GM18502 (cell line): ENCODE data around the gene JAK2.
"Not testable (repeated sequence)": the region's sequence is repeated elsewhere in the genome, so short reads cannot be mapped to it uniquely, and the experiment has no call there.

ENCODE experiments used
- ATAC-seq: cut with Tn5 transposase; IDR thresholded peaks from one replicate; pipeline ENCODE4 v1.9.1; 2021; ENCODE audit warnings: mild to moderate bottlenecking; ENCODE audit not compliant: unreplicated experiment, poor library complexity

Gene JAK2

DNA sequence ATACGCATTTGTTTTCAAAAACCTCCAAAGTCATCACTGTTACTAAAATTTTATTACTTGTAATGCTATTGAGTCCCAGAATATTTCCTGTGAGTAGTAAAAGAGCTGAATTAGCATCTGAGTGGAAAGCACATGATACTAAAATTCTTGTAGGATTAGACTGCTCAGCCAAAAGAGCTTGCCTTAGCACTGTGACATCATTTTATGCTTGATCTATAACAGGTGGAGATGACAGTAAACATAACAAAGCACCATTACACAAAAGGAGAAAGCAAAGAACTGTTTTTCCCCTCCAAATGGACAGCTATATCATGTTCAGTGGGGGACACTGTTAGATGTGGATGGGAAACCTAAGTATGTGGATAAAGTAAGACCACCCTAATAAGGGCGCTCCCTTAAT, 5.8 kb upstream of the JAK2 start:
- ATAC-seq = no peak

DNA sequence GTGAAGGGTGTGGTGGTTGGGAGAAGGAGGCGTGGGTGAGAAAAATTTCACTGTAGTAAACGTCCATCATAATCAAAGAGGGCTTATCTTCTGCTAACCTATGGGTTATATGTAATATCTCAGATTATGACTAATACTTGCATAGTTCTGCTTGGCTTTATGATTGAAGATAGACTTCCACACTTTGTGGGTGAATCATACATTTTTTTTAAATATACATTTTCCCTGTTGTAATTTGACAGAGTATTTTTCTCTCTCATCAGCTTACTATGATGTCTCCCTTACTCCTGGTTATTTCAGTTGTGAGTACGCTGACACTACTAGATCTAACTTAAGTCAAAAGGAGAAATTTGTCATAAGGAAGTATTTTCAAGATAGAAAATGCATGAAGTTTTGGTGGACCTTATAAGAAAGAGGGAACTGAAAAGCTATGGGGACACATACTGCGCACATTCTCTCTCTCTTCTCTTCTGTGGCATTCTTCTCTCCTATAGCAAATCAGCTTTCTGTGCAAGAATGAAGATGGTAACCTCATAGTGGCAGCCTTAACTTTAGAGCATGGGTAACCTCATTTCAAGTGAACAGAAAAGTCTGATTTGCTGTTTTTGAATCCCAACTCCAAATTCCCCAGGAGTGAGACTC, 4.9 kb upstream of the JAK2 start:
- ATAC-seq = no peak

DNA sequence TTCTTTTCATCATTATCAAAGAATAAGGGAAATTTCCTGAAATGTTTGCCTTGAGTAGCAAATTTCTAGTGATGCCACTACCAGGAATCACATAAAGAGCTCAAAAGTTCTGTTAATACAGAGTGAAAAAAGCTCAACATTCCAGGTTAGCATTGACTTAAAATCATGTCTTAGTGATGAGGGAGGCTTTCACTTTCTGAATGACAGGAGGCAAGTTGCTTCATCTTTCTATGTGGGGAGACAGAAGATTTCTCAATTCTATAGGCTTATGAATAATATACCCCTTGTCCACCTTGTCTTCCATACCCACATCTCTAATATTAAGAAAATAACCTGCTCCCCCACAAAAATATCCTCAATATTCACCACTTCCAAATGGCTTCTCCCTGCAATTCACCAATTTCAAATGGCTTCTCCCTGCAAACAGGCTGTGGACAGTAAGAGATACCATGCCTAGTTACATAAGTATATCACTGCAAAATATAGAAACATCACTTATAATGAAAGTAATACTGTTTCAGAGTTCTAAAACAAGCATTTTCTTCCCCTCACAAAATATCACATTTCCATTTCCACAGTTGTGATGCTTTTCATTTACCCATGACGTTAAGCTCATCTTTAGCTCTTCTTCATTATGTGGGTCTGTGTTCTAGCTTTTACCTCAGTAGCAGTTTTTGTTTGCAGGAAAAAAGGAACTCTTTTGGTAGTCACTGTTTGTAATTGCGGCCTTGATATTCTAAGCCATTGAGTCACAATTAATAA, 2.2 kb upstream of the JAK2 start:
- no peak for ATAC-seq

DNA sequence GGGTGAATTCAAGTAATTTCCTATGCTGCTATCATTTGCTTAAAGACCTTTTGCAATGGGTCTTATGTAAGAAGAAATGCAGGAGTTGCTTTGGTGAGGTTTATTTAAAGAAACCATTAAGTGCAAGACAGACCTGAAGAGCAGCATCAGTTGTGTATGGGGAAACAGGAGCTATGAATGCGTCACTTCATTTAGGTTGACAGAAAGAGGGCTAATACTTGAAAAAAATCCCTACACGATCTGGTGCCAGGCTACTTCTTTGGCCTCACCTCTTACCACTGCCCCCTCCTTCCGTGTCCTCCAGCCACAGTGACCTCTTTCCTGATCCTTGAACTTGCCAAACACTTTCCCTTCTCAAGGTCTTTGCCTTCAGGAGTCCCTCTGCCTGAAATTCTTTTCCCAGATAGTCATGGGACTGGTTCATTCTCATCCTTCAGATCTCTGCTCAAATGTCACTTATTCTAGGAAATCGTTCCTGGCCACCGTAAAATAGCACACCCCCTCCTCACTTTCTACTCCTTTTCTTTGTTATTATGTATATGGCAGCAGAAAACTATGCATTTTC, 1.4 kb upstream of the JAK2 start:
- no peak for ATAC-seq

DNA sequence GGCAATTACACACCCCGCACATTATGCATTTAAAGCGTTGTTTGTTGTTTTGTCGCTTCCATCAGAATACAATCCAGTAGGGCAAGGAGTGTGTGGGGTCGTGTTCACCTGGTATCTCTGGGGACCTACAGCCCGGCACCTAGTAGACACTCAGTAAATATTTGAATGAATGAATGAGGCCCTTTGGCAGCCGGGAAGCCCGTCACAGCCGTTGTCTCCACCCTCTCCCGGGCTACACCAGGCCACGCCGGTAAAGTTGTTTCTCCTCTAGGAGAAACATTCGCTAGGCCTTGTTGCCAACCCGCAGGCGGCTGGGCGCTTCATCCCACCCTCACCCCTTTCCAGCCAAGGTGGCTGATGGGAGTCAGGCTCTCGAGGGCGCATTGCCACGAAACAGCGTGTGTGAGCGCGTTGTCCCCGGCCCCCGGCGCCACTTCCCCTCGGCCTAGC, 876 bp upstream of the JAK2 start:
- peak; percentile 13 for ATAC-seq

DNA sequence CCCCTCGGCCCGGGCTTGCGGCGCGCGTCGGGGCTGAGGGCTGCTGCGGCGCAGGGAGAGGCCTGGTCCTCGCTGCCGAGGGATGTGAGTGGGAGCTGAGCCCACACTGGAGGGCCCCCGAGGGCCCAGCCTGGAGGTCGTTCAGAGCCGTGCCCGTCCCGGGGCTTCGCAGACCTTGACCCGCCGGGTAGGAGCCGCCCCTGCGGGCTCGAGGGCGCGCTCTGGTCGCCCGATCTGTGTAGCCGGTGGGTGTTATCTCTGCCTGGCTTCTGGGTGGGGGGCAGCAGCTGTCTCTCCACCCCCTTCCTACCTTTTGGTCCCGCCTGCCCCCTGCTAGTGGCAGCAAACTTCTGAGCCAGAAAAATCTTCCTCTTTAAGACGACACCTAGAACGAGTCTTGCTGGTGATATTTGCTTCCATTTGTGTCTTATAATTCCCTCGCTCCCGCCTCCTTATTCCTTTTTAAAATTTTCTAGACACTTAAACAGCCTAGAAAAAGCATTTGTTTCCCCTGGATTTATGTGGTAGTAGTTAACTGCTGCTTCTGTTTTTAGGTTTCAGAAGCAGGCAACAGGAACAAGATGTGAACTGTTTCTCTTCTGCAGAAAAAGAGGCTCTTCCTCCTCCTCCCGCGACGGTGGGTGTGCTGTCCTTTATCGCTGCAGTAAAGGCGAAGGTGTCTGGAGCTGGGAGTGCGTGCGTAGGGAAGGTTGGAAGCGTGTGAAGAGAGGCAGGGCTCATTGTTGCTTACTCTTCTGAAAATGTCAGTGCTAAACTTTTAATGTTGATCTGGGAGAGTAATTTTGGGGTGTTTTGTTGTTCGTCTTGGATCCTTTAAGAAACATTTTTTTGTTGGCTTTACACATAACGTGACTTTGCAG, 554 bp downstream of the JAK2 start:
- ATAC-seq = no peak

DNA sequence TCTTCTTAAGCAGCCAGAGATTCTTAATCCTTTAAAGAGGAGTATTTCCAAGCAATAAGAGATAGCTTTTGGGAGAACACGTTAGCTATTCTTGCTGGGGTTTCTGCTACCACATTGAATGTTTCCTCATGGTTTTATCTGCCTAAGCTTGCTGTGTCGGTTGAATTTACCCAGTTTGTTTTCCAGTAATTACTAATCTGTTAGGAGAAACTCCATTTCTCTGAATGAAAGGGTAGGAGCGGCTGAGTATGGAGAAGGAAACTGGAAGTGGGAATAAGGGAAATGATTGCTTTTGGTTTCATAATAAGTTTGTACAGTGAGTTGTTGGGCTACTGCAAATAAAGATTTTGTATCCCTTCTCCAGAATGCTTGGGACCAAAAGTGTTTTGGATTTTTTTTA, 1.2 kb downstream of the JAK2 start:
- no peak for ATAC-seq

DNA sequence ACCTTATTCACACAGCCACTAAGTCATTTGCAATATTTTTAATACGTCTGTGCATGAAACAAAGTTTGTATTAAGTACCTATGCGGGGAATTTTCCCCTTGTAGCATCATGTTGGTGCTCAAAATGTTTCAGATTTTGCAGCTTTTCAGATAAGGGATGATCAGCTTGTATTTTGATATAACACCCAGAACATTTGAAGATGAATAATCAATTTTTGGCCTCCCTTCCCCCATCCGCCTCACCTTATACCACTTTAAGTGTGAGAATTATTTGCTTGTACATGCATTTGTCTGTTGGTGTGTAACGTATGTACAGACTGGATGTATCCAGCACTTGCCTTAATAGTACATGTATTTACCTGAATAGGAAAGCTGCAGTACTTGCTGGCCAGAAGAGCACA, 1.7 kb downstream of the JAK2 start:
- no peak for ATAC-seq

DNA sequence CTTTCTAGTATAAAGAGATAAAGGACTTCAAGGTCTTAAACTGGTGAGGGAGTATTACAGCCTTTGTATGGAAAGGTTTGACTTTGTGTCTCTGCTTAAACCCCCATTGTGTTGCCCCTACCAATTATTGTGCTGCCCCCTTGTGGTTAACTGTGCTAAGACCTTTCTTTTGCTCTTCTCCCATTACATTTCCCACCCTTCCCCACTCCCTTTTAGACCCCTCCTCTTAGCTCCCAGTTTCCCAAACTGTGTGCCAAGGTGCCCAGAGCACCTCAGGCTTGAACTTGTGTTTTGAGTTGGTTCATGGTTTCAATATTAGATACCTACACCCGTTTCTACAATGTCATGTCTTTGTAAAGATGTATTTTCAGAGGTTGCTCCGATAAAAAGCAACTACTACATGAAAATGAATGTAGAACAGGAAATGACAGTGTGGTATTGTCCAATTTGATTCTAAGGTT, 2.9 kb downstream of the JAK2 start:
- no peak for ATAC-seq

DNA sequence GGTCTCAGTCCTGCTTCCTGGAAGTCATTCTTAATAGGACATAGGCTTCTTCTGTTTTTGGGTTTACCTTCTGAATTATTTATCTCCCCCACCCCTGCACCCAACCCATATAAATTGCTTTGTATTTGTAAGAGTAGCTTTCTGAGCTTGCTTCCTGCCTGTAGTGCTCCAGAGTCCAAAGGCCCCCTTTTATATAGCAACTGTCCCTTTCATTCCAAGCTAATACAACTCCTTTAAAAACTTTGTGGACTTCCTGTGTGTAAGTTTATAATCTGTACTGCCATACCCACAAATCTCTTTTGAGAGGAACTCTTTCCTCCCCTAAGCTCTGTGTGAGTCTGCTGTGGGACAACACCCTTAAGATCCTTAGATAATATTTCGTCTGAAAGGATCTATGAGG, 7.8 kb downstream of the JAK2 start:
- ATAC-seq = no peak

DNA sequence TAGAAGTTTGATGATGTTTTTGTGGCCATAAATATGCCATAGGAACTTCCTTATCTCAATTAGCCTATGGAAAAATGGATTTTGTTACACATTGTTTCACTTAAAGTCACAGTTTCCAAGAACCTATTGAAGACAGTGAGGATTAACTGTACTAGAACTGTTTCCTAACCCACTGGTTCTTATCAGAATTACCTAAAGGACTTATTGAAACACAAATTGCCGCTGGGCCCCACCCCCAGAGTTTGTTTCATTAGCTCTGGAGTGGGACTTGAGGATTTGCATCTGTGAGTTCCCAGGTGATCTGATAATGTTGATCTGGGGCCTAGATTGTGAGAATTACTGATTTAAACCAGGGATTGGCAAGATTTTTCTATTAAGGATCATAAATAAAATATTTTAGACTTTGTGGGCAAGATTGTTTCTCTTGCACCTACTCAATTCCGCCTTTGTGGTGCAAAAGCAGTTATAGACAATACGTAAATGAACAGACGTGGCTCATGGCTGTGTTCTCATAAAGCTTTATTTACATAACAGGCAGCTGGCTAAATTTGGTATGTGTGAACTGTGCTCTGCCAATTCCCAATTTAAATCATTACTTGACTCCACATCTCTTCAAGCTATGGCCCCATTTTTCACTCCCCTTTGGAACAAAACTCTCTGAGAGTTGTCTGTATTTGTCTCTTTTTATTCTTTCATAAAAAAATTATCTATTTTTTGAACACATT, 9.3 kb downstream of the JAK2 start:
- ATAC-seq = no peak

DNA sequence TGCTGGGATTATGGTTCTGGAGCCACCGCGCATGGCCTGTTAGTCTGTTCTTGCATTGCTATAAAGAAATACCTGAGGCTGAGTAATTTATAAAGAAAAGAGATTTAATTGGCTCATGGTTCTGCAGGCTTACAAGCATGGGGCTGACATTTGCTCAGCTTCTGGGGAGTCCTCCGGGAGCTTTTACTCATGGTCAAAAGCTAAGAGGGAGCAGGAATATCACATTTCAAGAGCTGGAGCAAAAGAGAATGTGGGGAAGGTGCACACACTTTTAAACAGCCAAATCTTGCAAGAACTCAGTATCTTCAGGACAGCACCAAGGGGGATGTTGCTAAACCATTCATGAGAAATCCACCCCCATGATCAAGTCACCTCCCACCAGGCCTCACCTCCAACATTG, 12.1 kb downstream of the JAK2 start:
- ATAC-seq = no peak

DNA sequence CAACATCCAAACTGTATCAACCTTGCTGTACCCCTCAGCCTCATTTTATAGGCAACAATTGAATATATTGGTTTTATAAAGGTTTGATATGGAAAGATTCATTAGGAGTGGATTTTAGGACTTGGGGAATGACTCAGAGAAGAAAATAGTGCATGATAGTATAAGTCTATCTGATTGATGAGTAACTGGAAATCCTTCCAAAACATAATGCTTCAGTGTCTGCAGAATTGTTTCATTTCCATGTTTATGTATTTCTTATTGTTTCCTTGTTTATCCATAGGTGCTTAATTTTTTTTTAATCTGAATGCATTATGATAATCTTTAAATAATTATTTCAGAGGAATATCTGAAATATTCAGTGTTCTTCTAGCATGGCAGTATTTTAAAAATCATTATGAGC, 12.6 kb downstream of the JAK2 start:
- ATAC-seq = no peak

DNA sequence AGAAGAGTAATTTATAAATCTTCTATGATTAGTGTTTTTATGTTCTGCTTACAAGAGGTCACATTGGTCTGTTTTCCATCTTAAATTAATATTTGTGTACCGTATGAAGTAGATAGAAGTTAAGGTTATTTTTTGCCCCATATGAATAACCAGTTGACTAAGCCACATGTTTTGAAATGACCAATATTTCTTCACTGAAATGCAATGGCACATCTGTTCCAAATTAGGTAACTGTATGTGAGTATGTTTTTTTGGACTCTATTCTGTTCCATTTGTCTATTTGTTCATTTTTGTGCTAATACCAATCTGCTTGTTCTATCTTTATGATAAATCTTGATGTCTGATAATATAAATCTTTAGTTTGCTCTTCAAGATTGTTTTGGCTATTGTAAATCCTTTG, 17.7 kb downstream of the JAK2 start:
- ATAC-seq = no peak

DNA sequence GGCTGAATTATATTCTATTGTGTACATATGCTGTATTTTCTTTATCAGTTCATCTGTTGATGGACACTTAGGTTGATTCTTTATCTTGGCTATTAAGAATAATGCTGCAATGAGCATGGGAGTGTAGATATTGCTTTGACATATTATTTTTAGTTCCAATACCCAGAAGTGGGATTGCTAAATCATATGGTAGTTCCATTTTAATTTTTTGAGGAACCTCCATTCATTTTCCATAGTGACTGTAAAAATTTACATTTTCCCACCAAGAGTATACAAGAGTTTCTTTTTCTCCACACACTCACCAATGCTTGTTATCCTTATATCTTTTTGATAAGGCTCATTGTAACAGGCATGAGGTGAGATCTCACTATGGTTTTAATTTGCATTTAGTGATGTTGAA, 19.4 kb downstream of the JAK2 start:
- no peak for ATAC-seq

DNA sequence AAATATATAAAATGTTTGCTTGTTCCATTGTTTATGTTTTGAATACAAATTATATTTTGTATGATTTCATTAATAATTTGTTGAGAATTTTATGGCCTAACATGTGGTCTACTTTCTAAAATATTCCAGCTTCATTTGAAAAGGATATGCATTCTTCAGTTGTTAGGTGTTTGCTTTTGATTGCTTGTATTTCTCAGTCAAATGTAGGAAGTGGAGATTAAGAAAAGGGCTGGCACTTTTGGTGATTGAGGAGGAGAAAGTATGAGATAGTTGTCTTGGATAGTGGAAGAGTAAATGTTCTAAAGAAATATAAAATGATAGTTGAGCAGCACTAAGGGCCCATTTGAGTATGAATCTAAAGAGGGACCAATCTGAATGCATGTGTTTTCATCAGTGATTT, 23.1 kb downstream of the JAK2 start:
- no peak for ATAC-seq

DNA sequence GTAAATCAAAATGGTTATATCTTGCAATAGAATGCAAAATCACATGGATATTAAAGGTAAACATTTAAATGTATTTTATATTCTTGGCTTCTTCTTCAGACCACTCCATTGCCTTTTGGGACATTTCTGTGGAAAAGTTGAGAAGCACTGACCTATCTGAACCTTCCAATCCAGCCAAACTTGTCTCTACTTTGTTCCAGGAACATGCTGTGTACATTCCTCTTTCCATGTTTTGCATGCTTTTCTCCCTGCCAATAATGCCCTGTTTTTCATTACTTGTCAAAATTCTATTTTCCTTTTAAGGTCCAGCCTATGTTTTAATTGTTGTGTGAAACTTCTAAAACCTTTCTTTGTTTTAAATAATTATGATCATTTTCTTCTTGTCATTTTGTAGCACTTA, 28.3 kb downstream of the JAK2 start:
- ATAC-seq = no peak

DNA sequence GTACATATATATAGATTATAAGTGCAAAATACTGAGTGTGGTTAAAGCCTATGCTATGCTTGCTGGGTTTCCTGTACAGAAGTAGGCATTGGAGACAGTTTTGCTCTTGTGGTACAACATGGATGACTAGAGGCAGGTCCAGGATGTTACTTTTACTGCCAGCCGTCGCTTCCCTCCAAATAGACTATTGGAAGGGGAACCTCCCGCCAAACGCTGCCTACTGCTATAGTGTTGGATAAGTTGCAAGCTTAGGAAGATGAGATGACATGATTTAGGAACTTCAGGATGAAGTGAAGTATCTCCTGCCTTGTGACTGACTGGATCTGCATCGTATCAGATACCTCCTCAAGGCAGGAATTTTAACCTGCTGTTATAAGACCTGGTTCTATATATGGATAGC, 30.9 kb downstream of the JAK2 start:
- ATAC-seq = no peak

DNA sequence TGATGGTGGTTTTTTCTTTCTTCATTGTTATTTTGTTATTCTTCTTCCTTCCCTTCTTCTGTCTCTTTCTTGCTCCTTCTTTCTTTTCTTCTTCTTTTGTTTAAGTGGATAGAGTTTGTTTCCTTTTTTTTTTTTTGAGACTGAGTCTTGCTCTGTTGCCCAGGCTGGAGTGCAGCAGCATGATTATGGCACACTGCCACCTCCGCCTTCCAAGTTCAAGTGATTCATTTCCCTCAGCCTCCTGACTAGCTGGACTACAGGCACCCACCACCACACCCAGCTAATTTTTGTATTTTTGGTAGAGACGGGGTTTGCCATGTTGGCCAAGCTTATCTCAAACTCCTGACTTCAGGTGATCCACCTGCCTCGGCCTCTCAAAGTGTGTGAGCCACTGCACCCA, 40.3 kb downstream of the JAK2 start:
- ATAC-seq = no peak

DNA sequence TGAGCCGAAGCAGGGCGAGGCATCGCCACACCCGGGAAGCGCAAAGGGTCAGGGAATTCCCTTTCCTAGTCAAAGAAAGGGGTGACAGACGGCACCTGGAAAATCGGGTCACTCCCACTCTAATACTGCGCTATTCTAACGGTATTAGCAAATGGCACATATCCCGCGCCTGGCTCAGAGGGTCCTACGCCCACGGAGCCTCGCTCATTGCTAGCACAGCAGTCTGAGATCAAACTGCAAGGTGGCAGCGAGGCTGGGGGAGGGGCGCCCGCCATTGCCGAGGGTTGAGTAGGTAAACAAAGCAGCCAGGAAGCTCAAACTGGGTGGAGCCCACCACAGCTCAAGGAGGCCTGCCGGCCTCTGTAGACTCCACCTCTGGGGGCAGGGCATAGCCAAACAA, 46.9 kb downstream of the JAK2 start:
- ATAC-seq = not testable (repeated sequence)
